NK-92 treated with Interleukin-12 subunit alpha and Interleukin-12 subunit beta, amount 100 ng/mL, for 24 hours (cell line): ENCODE data around the gene TENT4A.

Experiments
- DNase-seq: peaks from one replicate; lab custom pipeline; 2025; lab: John Stamatoyannopoulos, UW

The TENT4A gene

DNA sequence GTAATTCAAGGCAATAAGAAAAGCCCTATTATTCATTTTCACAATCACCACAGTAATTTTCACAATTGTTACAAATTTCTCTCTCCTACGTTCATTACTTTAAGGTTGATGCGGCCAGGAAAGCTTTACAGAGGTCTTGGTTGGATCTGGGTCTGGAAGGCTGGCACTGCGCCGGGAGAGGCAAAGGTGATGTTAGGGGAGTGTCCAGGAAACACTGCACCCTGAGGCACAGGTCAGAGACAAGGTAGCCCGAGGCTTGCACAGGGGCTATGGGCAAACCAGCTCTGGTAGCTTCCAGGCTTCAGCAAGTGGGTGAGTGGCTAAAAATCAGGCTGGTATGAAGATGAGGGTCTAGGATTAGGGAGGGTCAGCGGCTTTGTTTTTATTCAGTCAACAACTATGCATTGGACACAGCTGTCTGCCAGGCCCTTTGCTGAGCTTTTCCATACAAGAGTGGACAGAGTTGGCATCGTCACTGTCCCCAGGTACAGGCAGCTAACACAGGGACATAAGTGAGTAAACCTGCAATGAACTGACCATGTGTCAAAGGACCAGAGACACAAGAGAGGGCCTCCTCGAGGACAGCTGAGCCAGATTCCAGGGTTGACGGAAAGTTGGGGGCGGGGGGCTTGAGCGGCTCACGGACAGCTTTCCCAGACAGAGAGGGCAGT is 12.4 kb upstream of the TENT4A start:
- no peak for DNase-seq

DNA sequence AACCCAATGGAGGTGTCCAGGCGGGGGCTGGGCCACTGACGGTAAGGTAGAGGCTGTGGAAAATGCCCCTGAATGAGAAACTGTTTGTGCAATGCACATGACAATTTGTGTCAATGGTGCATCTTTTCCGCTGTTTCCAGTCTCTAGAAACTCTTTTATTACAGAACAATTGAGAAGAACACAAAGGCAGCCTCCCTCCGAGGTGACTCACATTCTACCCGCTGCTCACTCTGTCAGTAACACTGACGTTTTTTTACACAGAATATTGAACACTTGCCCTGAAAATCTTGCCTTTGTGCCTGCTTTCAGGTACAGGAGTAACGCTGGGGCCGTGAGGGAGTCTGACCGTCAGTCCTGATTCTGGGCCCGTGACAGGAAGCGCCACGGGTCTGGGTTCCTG is 11.7 kb upstream of the TENT4A start:
- DNase-seq, result no peak

DNA sequence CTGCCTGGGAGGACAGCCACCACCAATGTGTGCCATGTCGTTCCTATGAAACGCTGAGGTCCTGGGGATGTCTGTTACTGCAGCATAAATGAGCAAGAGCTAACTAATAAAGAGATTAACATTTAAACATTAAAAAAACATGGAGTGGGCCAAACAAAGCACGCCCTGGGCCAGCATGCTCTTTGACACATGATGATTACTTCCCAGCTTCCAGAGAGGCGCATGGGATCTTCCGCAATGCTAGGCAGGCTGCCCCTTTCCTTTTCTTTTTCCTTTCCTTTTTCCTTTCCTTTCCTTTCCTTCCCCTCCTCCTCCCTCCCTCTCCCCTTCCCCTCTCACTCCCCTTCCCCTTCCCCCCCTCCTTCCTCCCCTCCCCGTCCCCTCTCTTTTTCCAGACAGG is 10.6 kb upstream of the TENT4A start:
- DNase-seq, result no peak

DNA sequence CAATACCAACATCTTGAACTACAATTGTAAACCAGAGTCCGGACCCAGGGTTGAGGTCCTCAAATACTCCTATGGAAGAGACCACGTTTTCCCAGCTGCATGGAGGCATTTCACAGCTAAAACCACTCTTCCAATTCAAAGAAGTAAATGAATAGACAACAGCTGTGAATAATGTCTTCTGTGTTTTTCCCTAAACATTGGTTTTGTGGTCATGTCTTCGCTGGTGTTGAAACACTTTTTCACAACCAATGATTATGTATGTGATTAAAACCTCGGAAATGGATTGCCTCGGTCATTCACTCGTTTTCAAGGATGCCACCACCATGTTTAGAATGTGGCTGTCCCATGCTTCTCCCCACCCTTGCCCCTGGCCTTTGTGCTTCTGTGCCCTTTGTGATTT is 9.4 kb upstream of the TENT4A start:
- no peak for DNase-seq

DNA sequence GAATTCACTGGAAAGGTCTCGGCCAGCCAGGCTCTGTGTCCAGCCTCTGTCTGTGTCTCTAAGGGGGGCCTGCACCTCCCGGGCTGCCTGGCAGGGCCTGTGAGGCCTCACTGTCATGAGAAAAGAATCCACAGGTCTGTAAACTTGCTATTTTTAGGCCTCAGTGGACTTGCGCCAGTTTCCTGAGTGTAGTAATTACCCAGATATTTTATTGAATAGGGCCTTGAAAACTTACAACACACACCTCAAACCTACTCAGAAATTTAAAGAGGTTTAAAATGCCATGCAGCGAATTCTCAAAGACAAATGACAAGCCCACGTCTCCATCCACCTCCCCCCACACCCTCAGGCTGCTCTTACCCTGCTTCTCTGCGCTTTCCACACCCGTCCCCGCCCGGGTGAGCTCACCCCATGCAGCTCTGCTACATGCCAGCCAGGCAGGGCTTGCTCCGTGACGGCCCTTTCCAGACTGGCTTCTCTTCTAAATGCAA is 8.8 kb upstream of the TENT4A start:
- DNase-seq, result no peak

DNA sequence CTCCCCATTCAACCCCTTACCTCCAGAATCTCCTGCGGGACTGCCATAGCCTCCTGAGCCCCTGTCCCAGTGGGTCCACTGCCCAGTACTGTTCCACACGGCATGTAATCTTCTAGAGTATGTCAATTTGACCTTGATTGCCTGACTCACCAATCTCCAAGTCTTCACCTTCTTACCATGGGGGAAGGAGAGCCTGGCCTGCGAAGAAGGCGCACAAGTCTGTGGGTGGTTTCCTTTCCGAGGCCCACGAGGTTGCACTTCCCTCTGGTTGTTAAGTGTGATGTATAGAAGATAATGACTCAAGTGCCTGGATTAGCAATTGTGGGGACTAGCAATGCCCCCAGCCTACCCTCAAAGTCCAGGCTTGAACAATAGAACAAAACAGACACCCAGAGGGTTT is 8.1 kb upstream of the TENT4A start:
- DNase-seq, result peak; percentile 24

DNA sequence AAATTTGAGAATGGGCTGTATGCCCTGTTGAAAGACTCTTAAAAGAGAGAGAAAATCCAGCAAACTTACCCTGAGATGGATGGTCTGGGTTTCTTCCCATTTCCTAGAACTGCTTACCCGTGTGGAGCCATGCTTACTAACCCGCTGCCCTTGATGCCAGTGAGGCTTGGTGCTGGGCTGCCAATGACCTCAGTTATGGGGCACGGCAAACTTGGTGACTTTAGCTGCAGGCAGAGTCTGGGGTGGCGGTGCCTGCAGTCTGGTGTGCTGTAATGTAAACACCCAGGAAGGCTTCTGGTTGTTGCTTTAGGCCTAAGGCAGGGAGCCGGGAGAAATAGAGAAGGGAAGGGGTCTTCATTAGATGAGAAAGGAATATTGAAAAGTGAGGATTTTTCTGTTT is 7.3 kb upstream of the TENT4A start:
- no peak for DNase-seq

DNA sequence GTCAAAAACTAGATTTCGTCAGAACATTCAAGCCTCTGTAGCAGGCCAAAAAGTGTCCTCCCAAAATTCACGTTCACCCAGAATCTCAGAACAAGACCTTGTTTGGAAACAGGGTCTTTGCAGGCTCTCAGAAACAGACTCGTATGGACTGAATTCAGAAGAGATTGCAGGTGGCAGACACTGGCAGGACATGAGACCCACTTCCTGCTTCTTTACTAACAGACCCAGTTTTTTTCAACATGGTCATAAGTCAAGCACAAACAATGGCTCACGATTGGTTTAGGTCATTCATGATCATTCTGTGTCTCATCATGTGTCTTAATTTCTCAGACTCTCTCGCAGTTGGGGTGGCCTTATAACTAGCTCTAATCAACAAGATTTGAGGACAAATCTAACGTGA is 5.4 kb upstream of the TENT4A start:
- DNase-seq, result no peak

DNA sequence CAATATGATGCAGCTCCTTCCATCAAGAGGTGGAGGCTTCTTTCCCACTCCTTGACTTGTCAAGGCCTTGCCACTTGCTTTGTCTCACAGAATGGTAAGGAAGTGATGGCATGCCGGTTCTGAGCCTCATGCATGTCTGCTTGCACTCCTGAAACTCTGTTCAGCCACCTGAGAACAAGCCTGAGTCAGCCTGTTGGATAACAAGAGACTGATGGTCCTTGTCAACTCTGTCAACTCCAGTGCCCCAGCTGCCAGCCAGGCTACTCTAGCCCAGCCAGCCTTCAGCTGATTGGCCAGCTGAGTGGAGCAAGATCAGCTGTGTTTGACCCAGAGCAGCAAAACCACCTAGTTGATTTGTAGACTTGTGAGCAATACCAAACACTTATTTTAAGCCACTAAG is 4.4 kb upstream of the TENT4A start:
- no peak for DNase-seq

DNA sequence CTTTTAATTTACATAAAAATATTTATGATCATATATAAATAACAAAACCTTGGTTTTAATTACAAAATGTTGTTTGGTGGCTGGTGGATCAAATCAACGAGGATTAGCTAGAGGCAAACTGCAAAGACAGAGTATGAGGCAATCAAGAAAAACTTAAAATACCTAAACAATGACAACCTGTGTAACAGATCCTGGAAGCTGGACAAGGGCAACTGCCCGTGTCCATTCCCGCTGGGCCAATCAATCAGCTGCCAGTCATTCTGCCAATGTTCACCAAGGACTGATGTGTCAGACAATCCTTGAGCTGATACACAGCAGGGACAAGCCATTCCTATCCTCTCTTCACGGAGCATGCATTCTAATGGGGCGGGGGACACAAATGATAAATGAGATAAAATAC is 3.2 kb upstream of the TENT4A start:
- no peak for DNase-seq

DNA sequence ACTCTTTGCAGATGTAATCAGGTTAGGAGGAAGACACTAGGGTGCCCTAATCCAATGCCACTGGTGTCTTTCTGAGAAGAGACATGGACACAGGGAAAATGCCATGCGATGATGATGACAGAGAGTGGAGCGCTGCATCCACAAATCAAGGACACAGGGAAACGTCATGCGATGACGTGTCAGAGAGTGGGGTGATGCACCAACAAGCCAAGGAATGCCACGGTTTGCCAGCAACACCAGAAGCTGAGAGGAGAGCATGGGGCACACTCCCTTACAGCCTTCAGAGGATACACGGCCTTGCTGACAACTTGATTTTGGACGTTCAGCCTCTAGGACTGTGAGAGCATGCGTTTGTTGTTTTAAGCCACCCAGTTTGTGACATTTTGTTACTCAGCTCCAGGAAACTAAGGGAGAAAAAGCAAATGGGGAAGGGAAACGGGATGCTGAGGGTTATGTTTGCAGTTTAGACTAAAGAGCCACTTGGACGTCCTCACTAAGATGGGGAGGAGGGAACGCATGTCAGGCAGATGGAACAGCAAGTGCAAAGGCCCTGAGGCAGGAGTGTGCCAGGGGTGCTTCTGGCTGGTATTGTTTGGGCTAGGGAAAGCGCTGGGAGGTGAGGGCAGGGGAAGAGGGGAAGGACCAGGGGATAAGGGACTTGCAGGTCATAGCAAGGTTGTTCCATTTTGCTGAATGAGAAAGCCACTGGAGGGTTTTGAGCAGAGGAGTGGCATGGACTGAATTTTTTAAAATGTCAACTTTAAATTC is 2.5 kb upstream of the TENT4A start:
- DNase-seq, result no peak

DNA sequence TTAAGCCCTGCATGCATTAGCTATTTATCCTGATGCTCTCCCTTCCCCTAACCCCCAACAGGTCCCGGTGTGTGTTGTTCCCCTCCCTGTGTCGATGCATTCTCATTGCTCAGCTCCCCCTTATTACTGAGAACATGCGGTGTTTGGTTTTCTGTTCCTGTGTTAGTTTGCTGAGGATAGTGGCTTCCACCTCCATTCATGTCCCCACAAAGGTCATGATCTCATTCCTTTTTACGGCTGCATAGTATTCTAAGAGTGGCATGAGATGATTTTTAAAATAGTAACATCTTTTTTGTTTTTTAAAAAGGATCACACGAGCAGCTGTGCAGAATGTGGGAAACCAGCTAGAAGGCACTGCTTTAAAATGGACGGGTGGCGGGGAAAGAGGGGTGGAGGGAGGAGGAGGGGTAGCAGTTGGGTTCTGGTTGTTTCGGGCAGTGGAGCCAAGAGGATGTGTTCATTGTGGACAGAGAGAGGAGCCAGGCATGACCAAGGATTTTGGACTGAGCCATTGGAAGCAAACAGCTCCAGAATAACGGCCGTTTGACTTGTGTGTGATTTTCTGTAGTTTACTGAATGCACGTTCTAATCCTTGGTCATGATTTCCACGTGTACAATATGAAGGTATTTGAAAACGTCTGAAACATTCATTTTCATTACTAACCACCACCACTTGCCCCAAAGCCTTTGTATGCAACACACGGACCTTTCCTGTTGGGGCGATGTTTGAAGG is 1.7 kb upstream of the TENT4A start:
- DNase-seq, result no peak

DNA sequence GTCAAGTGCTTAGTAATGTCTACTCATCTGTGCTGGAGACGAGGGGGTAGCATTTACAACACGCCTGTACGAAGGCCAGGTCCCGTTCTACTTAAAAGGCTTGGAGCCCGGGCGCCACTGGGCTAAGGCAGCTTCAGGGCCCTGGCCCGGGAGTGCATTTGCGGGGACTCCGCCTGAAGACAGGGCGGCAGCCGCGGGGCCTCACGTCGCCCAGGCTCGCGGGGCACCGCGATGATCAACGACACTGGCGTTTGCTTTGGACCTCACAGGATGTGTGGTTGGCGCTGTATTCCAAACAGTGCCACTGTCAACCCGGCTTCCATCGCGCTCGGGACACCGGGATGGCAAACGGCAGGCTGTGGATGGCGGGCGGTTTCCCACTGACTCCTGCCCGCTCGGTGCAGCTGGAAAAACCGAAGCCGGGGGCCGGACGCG is 1.1 kb upstream of the TENT4A start:
- peak; percentile 60 for DNase-seq

DNA sequence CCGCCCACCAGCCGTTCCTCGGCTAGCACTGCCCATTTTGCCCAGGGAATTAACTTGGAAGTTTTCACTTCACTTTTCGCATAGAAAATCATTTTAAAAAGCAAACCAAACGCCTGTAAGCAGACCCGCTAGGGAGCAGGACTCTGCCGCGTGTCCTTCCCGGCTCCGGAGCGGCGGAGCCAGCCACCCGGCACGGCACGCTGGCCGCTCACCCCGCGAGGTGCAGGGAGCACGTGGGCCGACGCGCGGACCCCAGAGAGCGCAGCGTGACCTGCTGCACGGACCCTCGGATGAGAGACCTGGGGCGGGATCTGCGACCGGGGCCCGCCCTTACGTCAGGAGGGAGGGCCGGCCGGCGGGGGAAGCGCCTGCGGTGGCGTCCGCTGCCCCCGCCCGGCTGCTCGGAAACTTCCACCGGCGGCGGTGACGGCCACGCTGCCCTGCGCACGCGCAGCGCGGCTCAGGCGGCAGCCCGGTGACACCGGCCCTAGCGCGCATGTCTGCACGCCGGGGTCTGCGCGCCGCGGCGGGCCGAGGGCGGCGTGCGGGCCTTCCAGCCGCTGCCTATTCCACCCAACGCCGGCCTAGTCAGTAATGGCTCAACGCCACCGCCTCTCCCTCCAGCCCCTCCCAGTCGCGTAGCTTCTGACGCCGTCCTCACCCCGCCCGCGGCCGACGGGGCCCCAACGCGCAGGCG is 507 bp upstream of the TENT4A start:
- DNase-seq, result peak; percentile 94

DNA sequence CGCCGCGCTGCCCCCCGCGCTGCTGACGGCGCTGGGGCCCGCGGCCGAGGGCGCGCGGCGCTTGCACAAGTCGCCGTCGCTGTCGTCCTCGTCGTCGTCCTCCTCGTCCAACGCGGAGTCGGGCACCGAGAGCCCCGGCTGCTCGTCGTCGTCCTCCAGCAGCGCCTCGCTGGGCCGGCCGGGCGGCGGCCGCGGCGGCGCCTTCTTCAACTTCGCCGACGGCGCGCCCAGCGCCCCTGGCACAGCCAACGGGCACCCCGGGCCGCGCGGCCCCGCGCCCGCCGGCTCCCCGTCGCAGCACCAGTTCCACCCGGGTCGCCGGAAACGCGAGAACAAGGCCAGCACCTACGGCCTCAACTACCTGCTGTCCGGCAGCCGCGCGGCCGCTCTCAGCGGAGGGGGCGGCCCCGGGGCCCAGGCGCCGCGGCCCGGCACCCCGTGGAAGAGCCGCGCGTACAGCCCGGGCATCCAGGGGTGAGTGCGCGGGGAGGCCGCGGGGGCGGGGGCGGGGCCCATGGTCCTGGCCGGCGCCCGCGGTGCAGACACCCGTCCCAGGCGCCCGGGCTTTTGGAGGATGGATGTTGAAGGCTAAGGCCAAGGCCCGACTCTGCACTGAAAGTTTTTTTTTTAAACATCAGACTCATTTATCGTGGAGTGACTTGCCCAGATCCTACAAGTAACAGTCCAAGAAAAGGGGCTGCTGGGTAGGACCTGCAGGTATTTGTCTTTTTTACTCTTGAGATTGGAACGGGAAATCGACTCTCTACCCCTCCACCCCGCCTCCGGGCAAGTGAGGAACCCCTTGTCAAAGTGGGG is 1.2 kb downstream of the TENT4A start:
- no peak for DNase-seq

DNA sequence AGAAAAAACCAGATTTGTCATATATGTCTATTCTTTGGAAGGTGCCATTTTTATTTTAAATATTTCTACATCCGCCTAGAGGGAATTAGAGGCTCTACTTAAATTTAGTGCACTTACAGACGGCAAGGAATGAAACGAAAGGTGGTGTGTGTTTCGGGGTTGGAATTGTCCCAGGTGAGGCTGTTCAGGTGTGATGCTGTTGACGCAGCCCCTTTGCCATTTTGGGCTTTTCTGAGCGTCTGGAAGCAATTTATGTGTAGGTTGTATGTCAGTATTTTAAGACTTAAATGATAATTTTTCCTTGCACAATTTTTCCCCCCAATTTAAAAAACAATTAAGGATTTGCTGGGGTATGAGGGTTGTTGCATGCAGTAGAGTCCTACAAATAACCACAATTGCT is 2.0 kb downstream of the TENT4A start:
- DNase-seq, result no peak

DNA sequence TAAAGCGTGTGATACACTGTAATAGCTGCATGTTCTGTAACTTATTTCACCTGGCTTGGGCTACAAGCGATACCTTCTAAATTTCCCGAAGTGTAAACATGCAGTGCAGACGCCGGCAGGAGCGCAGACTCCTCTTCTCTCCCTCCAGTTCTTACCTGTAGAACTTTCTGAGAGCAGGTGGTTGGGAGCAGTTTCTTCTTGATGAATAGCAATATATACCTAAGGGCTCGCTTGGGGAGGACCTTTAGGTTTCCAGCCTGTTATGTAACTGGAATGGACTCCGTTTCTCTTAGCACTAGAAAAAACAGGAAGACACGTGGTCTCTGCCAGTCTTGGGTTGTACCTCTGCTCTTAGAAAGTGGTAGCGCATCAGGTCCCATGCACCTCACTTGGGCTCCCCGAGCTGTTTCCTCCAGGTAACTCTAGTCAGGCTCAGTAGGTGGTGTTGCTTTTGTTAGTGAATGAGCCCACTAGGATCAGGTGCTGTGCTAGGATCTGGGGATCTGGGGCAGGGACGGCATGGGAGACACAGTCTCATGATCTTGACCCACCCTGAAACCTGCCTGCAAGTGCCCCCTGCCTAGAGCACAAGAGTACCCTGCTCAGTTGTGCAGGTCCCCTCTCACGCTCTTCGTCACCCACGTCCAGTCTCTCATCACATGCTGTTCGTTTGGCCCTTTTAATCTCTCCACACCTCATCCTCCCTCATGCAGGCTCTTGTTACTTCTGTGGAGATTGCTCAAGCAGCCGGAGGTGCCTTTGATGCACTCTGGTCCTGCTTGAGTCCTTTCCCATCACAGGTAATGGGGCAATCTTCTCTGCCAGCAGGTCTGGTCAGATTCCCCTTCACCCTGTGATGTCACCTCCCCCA is 2.8 kb downstream of the TENT4A start:
- DNase-seq, result no peak

DNA sequence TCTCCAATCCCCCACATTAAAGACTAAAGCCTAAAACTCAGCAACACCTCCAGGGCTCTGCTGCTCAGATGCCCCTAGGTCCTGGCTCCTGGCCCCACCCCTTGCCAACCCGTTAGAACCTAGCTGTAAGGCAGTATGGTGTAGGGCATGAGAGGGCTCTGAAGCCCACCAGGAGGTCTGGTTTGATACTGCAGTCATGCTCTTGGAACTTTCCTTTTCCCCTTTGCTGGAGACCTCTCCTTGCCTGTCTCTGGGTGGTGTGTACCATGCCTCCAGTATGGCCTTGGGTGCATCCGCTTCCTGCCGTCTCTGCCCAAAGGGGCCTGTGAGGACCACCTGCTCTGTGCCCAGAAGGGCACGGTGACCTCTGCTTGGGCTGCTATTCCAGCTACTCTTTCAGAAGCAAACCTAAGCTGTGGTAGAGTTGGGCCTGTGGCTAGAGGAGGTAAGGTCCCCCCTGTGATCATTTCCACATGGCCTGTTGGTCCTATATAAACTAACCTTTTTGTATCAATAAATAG is 3.5 kb downstream of the TENT4A start:
- no peak for DNase-seq

DNA sequence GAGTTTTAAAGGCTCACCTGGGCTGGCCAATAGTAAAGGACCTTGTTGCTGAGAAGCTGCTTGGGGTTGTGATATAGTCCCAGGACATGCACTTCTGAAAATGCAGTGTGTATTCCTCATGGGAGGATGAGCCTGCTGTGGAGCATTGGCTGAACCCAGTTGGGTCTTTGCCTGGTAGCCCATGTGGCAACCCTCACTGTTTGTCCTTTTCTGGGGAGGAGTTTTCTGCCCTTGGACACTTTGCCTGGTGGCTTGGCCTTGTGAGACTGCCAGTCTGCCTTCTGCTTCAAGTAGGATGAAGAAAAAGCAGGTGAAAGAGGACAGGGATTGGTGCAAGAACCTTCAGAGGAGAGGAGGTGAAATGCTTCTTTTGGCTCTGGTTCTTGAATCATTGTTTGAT is 4.0 kb downstream of the TENT4A start:
- DNase-seq, result no peak

DNA sequence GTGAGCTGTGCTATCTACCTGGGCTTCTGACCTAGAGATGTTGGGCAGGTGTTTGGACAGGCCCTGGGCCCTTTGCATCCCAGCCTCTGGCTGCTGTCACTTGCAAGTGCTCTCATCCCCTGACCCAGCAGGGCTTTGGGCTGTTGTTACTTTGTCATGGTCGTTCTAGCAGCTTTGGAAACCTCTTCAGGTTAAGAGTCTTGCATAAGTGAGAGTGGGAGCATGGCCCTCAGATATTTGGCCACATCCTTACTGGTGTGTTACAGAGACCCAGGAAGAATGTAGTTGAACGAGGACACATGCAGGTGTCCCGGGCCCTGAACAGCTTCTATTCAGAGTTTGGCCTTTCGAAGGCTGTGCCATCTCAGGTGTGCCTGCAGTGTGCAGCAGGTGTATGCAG is 4.5 kb downstream of the TENT4A start:
- DNase-seq, result no peak
